ENCODE measurements around the gene HOXB6.

Gene HOXB6

DNA sequence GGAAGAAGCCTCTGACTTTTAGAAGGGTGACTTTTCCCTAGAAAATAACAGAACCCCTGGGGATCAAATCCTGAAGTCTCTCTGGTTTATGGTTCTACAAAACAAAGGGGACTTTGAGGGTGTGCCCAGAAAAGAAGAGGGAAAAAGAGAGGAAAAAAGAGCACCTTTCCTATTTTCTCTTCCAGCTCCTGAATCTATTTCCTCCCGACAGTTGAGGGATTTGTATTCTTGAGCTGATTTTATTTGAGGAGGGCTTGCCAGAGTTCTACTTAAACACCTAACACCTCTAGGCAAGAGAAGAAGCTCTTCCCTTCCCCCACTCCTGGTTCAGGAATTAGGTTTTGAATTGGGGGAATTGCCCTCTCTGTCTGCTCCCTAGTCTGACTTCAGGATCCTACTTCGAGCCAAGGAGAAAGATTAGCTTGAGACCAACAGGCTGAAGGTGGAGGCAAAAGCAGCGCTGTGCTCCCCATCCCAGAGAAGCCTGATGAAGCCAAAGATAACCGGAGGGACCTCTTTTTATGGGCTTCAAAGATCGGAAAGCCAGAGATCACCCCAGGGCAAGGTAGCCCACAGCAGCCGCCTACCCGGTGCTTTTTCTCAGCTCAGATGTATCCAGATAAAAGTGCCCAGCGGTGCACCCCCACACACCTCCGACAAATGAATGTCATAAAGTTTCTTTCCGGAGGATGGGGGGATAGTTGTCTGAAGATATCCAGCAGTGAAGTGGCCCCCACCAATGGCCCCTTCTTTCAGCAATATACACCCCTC, 15.5 kb downstream of the HOXB6 start:
- Histone ChIP-seq H3K9me3 (ENCODE audit: control insufficient read depth, insufficient read depth, low read depth, low read length) (no peaks in the 10 kb centered on the region), H3K4me1 (ENCODE audit: control insufficient read depth, insufficient read depth, low read length) (peaks cover 40% of the 10 kb centered on the region), H3K36me3 (ENCODE audit: control insufficient read depth in 2 of 2, insufficient read depth in 1 of 2, low read length in 2 of 2) (peaks cover 0 to 23% of the 10 kb centered on the region in 2 experiments; a peak in 2 of 3 replicates), H3K4me3 (ENCODE audit: low read depth, low read length) (no peak overlapping the region), H3K27ac (ENCODE audit: extremely low read depth, low read depth, low read length) (peak overlapping the region; percentile 92)
- ChIA-PET CTCF (interaction anchor here (0.6 to 3.2 kb wide), 18 partner anchors 29 to 569 kb away, joined by 3 to 18 read pairs (median 4); no protein-coding TSS in a partner anchor), POLR2A (interaction anchor here (0.8 to 1.2 kb wide), 2 partner anchors 21 to 24 kb away, joined by 3 read pairs; no protein-coding TSS in a partner anchor)
- TF ChIP-seq ZFP3 (tag by site-specific recombination; IDR thresholded peaks at IDR 0.05; ENCODE audit: low read depth) (no peak), EGR2 (tag by site-specific recombination; IDR thresholded peaks at IDR 0.05; ENCODE audit: low read depth) (peak; percentile 77), SCRT2 (tag by site-specific recombination; IDR thresholded peaks at IDR 0.05) (0 out of 2 replicates have a peak, but pooled peaks have one; percentile 32), ZNF548 (tag by site-specific recombination; IDR thresholded peaks at IDR 0.05) (no peak), IKZF3 (tag by site-specific recombination; IDR thresholded peaks at IDR 0.05) (peak; percentile 68), GFI1B (tag by site-specific recombination; IDR thresholded peaks at IDR 0.05) (0 out of 2 replicates have a peak, but pooled peaks have one; percentile 3), ZNF335 (tag by site-specific recombination; conservative IDR thresholded peaks at IDR 0.05) (peak; percentile 68; the same call in 1 of the 2 replicates), KLF8 (tag by site-specific recombination; IDR thresholded peaks at IDR 0.05) (no peak), ZFHX2 (tag by site-specific recombination; conservative IDR thresholded peaks at IDR 0.05) (peak; percentile 77), MYNN (tag by site-specific recombination; IDR thresholded peaks at IDR 0.05; ENCODE audit: borderline replicate concordance) (no peak), BCL11A (tag by site-specific recombination; IDR thresholded peaks at IDR 0.05; ENCODE audit: low read depth) (0 out of 2 replicates have a peak, but pooled peaks have one; percentile 19)
- TF ChIP-seq, protein P1, sequence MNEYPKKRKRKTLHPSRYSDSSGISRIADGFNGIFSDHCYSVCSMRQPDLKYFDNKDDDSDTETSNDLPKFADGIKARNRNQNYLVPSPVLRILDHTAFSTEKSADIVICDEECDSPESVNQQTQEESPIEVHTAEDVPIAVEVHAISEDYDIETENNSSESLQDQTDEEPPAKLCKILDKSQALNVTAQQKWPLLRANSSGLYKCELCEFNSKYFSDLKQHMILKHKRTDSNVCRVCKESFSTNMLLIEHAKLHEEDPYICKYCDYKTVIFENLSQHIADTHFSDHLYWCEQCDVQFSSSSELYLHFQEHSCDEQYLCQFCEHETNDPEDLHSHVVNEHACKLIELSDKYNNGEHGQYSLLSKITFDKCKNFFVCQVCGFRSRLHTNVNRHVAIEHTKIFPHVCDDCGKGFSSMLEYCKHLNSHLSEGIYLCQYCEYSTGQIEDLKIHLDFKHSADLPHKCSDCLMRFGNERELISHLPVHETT (tag by site-specific recombination; IDR thresholded peaks at IDR 0.05), result no peak
- TF ChIP-seq, protein P2, sequence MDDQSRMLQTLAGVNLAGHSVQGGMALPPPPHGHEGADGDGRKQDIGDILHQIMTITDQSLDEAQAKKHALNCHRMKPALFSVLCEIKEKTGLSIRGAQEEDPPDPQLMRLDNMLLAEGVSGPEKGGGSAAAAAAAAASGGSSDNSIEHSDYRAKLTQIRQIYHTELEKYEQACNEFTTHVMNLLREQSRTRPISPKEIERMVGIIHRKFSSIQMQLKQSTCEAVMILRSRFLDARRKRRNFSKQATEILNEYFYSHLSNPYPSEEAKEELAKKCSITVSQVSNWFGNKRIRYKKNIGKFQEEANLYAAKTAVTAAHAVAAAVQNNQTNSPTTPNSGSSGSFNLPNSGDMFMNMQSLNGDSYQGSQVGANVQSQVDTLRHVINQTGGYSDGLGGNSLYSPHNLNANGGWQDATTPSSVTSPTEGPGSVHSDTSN (CRISPR knock-in tag; IDR thresholded peaks at IDR 0.05), result no peak
- TF ChIP-seq, protein P3, sequence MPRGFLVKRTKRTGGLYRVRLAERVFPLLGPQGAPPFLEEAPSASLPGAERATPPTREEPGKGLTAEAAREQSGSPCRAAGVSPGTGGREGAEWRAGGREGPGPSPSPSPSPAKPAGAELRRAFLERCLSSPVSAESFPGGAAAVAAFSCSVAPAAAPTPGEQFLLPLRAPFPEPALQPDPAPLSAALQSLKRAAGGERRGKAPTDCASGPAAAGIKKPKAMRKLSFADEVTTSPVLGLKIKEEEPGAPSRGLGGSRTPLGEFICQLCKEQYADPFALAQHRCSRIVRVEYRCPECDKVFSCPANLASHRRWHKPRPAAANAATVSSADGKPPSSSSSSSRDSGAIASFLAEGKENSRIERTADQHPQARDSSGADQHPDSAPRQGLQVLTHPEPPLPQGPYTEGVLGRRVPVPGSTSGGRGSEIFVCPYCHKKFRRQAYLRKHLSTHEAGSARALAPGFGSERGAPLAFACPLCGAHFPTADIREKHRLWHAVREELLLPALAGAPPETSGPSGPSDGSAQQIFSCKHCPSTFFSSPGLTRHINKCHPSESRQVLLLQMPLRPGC (tag by site-specific recombination; IDR thresholded peaks at IDR 0.05), result no peak

DNA sequence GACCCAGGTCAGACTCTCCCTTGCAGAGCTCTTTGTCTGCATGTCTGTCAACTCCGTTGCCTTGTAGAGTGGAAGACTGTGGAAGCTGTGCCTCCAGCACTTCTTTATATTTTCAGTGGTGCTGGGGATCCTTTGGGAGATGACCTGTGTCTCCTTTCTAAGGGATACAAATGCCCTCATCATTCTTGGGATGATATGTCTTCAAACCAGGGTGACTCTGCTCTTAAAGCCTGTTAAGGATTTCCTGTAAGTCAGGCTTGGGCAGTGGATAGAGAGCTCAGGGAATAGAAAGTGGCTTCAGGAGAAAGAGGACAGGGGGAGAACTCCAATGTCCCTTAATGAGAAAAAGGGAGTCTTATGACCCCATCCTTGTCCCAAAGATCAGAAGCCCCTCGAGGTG, 16.3 kb downstream of the HOXB6 start:
- Histone ChIP-seq H3K36me3 (ENCODE audit: control insufficient read depth in 2 of 2, insufficient read depth in 1 of 2, low read length in 2 of 2) (peaks cover 0 to 30% of the 10 kb centered on the region in 2 experiments; a peak in 2 of 3 replicates), H3K4me1 (ENCODE audit: control insufficient read depth, insufficient read depth, low read length) (peaks cover 44% of the 10 kb centered on the region), H3K4me3 (ENCODE audit: low read depth, low read length) (no peak overlapping the region), H3K9me3 (ENCODE audit: control insufficient read depth, insufficient read depth, low read depth, low read length) (no peaks in the 10 kb centered on the region), H3K27ac (ENCODE audit: extremely low read depth, low read depth, low read length) (peak overlapping the region; percentile 92)
- ChIA-PET POLR2A (interaction anchor here (0.8 to 2.4 kb wide), 6 partner anchors 12 to 88 kb away, joined by 3 to 9 read pairs (median 4); no protein-coding TSS in a partner anchor), CTCF (interaction anchor here (0.6 to 3.2 kb wide), 19 partner anchors 25 to 373 kb away, joined by 3 to 18 read pairs (median 4); no protein-coding TSS in a partner anchor)
- TF ChIP-seq ZFP3 (tag by site-specific recombination; IDR thresholded peaks at IDR 0.05; ENCODE audit: low read depth) (no peak), GFI1B (tag by site-specific recombination; IDR thresholded peaks at IDR 0.05) (no peak), ZNF335 (tag by site-specific recombination; conservative IDR thresholded peaks at IDR 0.05) (no peak), ZNF366 (tag by site-specific recombination; conservative IDR thresholded peaks at IDR 0.05) (0 out of 2 replicates have a peak, but pooled peaks have one; percentile 9), ZNF76 (tag by site-specific recombination; IDR thresholded peaks at IDR 0.05; ENCODE audit: borderline replicate concordance, low read depth) (no peak), ZNF624 (tag by site-specific recombination; IDR thresholded peaks at IDR 0.05) (no peak), ZNF664 (tag by site-specific recombination; IDR thresholded peaks at IDR 0.05) (no peak), ZNF600 (tag by site-specific recombination; IDR thresholded peaks at IDR 0.05) (peak; percentile 34; the same call in 1 of the 2 replicates), PRDM1 (tag by site-specific recombination; IDR thresholded peaks at IDR 0.05) (peak; percentile 89)
